ENCODE measurements around the gene GSTO2. TPM values are rescaled to one million over a fixed set of nuclear protein-coding genes. Genes with fewer than 3 reads are reported as not detected.

The GSTO2 gene
- total and polyA plus RNA-seq, 10 donors: 0.32 to 1.4 (median 0.91) TPM

- no peak for TF ChIP-seq POLR2A (IDR thresholded peaks at IDR 0.05)
- TF ChIP-seq CTCF (IDR thresholded peaks at IDR 0.05 in 8 of 11, conservative IDR thresholded peaks at IDR 0.05 in 3 of 11): peak in 1 of 11 experiments; percentile 12
- peak; percentile 8 to 47 (median 30) for TF ChIP-seq POLR2AphosphoS5 (IDR thresholded peaks at IDR 0.05)
- WGBS, 5 donors: 22 to 33% (median 28%) methylated on average over 15 to 20 of the region's 20 CpGs
- Histone ChIP-seq H3K9me3 (no peaks in the 10 kb centered on the region), H3K36me3 (peaks cover 0 to 24% (median 0%) of the 10 kb centered on the region in 6 donors), H3K27ac (peak overlapping the region; percentile 68 to 100 (median 86)), H3K4me1 (peaks cover 97 to 100% (median 100%) of the 10 kb centered on the region in 6 donors), H3K27me3 (replicated peaks in 1 of 7) (no peaks in the 10 kb centered on the region), H3K4me3 (peak overlapping the region in 4 of 8 donors; percentile 7 to 56 (median 10))
- intact Hi-C loops (cut with DNase I; ENCODE audit: low total_unique reads): no loop called here
- DNase-seq: peak; percentile 79
Measured at GRCh38 chr10:104327745-104328645, 59.0 kb downstream of the GSTO2 start.

- Histone ChIP-seq H3K4me1 (peaks cover 92 to 100% (median 100%) of the 10 kb centered on the region in 6 donors), H3K9me3 (no peaks in the 10 kb centered on the region), H3K27me3 (replicated peaks in 1 of 7) (no peaks in the 10 kb centered on the region), H3K4me3 (peak overlapping the region in 4 of 8 donors; percentile 7 to 56 (median 14)), H3K36me3 (peaks cover 0 to 30% (median 0%) of the 10 kb centered on the region in 6 donors), H3K27ac (peak overlapping the region; percentile 68 to 100 (median 86))
- intact Hi-C loops (cut with DNase I; ENCODE audit: low total_unique reads): no loop called here
- TF ChIP-seq POLR2A (IDR thresholded peaks at IDR 0.05): no peak
- no peak for TF ChIP-seq POLR2AphosphoS5 (IDR thresholded peaks at IDR 0.05)
- TF ChIP-seq CTCF (IDR thresholded peaks at IDR 0.05 in 8 of 11, conservative IDR thresholded peaks at IDR 0.05 in 3 of 11): no peak
- WGBS, 5 donors: 0 to 11% (median 8%) methylated on average over 2 to 3 of the region's 3 CpGs
- DNase-seq: no peak
Measured at GRCh38 chr10:104328646-104328895, 59.6 kb downstream of the GSTO2 start.

- intact Hi-C loops (cut with DNase I; ENCODE audit: low total_unique reads): no loop called here
- DNase-seq: peak; percentile 92
- peak overlapping the region in 4 of 8 donors; percentile 7 to 56 (median 14) for H3K4me3 ChIP-seq
- peaks cover 0 to 35% (median 0%) of the 10 kb centered on the region in 6 donors for H3K36me3 ChIP-seq
- H3K27me3 ChIP-seq (replicated peaks in 1 of 7): no peaks in the 10 kb centered on the region
- H3K27ac ChIP-seq: peak overlapping the region; percentile 68 to 100 (median 86)
- WGBS, 5 donors: 21 to 36% (median 26%) methylated on average over 15 of the region's 15 CpGs
- peaks cover 91 to 100% (median 100%) of the 10 kb centered on the region in 6 donors for H3K4me1 ChIP-seq
- TF ChIP-seq POLR2A (IDR thresholded peaks at IDR 0.05) (no peak), POLR2AphosphoS5 (IDR thresholded peaks at IDR 0.05) (peak; percentile 47 to 51 (median 47))
- no peaks in the 10 kb centered on the region for H3K9me3 ChIP-seq
Measured at GRCh38 chr10:104328896-104329710, 60.1 kb downstream of the GSTO2 start.

GRCh38 chr10:104329735-104330134 lies 60.8 kb downstream of the GSTO2 start:
- Histone ChIP-seq H3K4me1 (peaks cover 89 to 100% (median 100%) of the 10 kb centered on the region in 6 donors), H3K27ac (peak overlapping the region; percentile 68 to 100 (median 86)), H3K27me3 (replicated peaks in 1 of 7) (no peaks in the 10 kb centered on the region), H3K4me3 (peak overlapping the region in 1 of 8 donors; percentile 56), H3K9me3 (no peaks in the 10 kb centered on the region), H3K36me3 (peaks cover 0 to 41% (median 0%) of the 10 kb centered on the region in 6 donors)
- peak; percentile 19 for DNase-seq
- TF ChIP-seq POLR2AphosphoS5 (IDR thresholded peaks at IDR 0.05): no peak
- no peak for TF ChIP-seq CTCF (IDR thresholded peaks at IDR 0.05 in 8 of 11, conservative IDR thresholded peaks at IDR 0.05 in 3 of 11)
- TF ChIP-seq POLR2A (IDR thresholded peaks at IDR 0.05): no peak
- intact Hi-C loops (cut with DNase I; ENCODE audit: low total_unique reads): no loop called here
- 59 to 82% (median 69%) methylated on average over 3 of the region's 3 CpGs for WGBS, 5 donors
